HG02970 (cell line): ENCODE data around the gene KBTBD2.
"Not testable (repeated sequence)": the region's sequence is repeated elsewhere in the genome, so short reads cannot be mapped to it uniquely, and the experiment has no call there.

Experiments used
- ATAC-seq: cut with Tn5 transposase; IDR thresholded peaks from one replicate; pipeline ENCODE4 v1.9.1; 2021; ENCODE audit warnings: mild to moderate bottlenecking, moderate library complexity, moderate number of reproducible peaks; ENCODE audit not compliant: unreplicated experiment, low FRiP score

The KBTBD2 gene

GRCh38 chr7:32893722-32894121 lies 2.2 kb upstream of the KBTBD2 start:
- ATAC-seq, result no peak

GRCh38 chr7:32893207-32893524 lies 1.6 kb upstream of the KBTBD2 start:
- no peak for ATAC-seq

GRCh38 chr7:32892521-32893206 lies 1.1 kb upstream of the KBTBD2 start:
- peak; percentile 7 for ATAC-seq

- peak; percentile 64 for ATAC-seq
Measured at GRCh38 chr7:32891800-32892520, 400 bp upstream of the KBTBD2 start.

GRCh38 chr7:32890793-32891042 lies 842 bp downstream of the KBTBD2 start:
- no peak for ATAC-seq

- peak; percentile 26 for ATAC-seq
Measured at GRCh38 chr7:32890010-32890792, 1.4 kb downstream of the KBTBD2 start.

- no peak for ATAC-seq
Measured at GRCh38 chr7:32888505-32888904, 3.1 kb downstream of the KBTBD2 start.

GRCh38 chr7:32887395-32887794 lies 4.2 kb downstream of the KBTBD2 start:
- no peak for ATAC-seq

GRCh38 chr7:32881074-32881982 lies 10.2 kb downstream of the KBTBD2 start:
- ATAC-seq, result no peak

- no peak for ATAC-seq
Measured at GRCh38 chr7:32879460-32879859, 12.1 kb downstream of the KBTBD2 start.

GRCh38 chr7:32878023-32878422 lies 13.5 kb downstream of the KBTBD2 start:
- not testable (repeated sequence) for ATAC-seq

- ATAC-seq, result no peak
Measured at GRCh38 chr7:32872421-32872820, 19.1 kb downstream of the KBTBD2 start.

- ATAC-seq, result no peak
Measured at GRCh38 chr7:32871624-32872371, 19.8 kb downstream of the KBTBD2 start.

GRCh38 chr7:32870298-32870697 lies 21.3 kb downstream of the KBTBD2 start:
- ATAC-seq, result no peak

GRCh38 chr7:32869716-32870115 lies 21.8 kb downstream of the KBTBD2 start:
- ATAC-seq, result no peak

- no peak for ATAC-seq
Measured at GRCh38 chr7:32868116-32868515, 23.4 kb downstream of the KBTBD2 start.

- ATAC-seq, result no peak
Measured at GRCh38 chr7:32865448-32866030, 26.0 kb downstream of the KBTBD2 start.

- not testable (repeated sequence) for ATAC-seq
Measured at GRCh38 chr7:32863872-32864271, 27.7 kb downstream of the KBTBD2 start.

- ATAC-seq, result no peak
Measured at GRCh38 chr7:32860090-32860489, 31.5 kb downstream of the KBTBD2 start.

- no peak for ATAC-seq
Measured at GRCh38 chr7:32858648-32859047, 32.9 kb downstream of the KBTBD2 start.
